LNCaP clone FGC (cell line): ENCODE data around the gene USP6.
"Not testable (repeated sequence)": the region's sequence is repeated elsewhere in the genome, so short reads cannot be mapped to it uniquely, and the experiment has no call there.

Source experiments
- DNase-seq: peaks from one replicate; pipeline ENCODE4 v3.0.0-alpha.2; 2011; ENCODE audit warnings: low read depth
- H3K4me3 ChIP-seq: 2 replicates; pipeline ENCODE4 v1.5.1; 2011; ENCODE audit warnings: mild to moderate bottlenecking, low read depth, low read length, control low read depth
- TF ChIP-seq, protein P1 (sequence below): IDR thresholded peaks from 2 replicates; pipeline ENCODE4 v1.5.1; 2012; ENCODE audit warnings: mild to moderate bottlenecking; ENCODE audit not compliant: control insufficient read depth, insufficient read depth; ENCODE audit errors: extremely low read depth

The USP6 gene

GRCh38 chr17:5203178-5203907 is 87.5 kb downstream of the USP6 start:
- H3K4me3 ChIP-seq, result no peak overlapping the region
- TF ChIP-seq, protein P1, sequence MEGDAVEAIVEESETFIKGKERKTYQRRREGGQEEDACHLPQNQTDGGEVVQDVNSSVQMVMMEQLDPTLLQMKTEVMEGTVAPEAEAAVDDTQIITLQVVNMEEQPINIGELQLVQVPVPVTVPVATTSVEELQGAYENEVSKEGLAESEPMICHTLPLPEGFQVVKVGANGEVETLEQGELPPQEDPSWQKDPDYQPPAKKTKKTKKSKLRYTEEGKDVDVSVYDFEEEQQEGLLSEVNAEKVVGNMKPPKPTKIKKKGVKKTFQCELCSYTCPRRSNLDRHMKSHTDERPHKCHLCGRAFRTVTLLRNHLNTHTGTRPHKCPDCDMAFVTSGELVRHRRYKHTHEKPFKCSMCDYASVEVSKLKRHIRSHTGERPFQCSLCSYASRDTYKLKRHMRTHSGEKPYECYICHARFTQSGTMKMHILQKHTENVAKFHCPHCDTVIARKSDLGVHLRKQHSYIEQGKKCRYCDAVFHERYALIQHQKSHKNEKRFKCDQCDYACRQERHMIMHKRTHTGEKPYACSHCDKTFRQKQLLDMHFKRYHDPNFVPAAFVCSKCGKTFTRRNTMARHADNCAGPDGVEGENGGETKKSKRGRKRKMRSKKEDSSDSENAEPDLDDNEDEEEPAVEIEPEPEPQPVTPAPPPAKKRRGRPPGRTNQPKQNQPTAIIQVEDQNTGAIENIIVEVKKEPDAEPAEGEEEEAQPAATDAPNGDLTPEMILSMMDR, result no peak
- no peak for DNase-seq

GRCh38 chr17:5203908-5204294 is 88.1 kb downstream of the USP6 start:
- no peak for DNase-seq
- TF ChIP-seq, protein P1, result no peak

DNA sequence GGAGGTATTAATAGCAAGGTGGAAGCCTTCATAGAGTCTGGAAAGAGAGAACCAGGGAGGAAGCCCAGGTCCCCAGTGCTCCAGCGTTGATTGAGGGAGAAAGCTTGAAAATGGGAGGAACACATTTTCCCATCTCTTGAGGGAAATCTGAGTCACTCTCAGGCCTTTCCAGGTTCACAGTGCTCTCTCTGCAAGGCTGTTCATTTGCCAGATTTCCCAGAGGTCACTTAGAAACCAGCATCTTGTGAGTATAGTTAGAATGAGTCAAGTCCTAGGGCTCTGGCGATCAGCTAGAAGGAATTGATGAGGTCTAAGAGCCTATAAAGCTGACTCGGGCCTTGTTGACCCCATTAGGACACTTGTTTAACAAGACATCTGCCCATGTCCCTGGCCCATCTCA is 93.6 kb downstream of the USP6 start:
- TF ChIP-seq, protein P1, result no peak
- DNase-seq, result no peak
- H3K4me3 ChIP-seq, result no peak overlapping the region

More at GRCh38 chr17:5203908-5204294, 88.1 kb downstream of the USP6 start:
- H3K4me3 ChIP-seq, result no peak overlapping the region

- DNase-seq, result no peak
- TF ChIP-seq, protein P1, result no peak
- no peak overlapping the region for H3K4me3 ChIP-seq
Measured at GRCh38 chr17:5210091-5210490, 94.3 kb downstream of the USP6 start.

- TF ChIP-seq, protein P1, result no peak
- H3K4me3 ChIP-seq, result no peak overlapping the region
- DNase-seq, result no peak
Measured at GRCh38 chr17:5210614-5211252, 94.9 kb downstream of the USP6 start.

- H3K4me3 ChIP-seq, result no peak overlapping the region
- DNase-seq, result peak; percentile 15
- TF ChIP-seq, protein P1, result no peak
Measured at GRCh38 chr17:5211458-5211857, 95.6 kb downstream of the USP6 start.

DNA sequence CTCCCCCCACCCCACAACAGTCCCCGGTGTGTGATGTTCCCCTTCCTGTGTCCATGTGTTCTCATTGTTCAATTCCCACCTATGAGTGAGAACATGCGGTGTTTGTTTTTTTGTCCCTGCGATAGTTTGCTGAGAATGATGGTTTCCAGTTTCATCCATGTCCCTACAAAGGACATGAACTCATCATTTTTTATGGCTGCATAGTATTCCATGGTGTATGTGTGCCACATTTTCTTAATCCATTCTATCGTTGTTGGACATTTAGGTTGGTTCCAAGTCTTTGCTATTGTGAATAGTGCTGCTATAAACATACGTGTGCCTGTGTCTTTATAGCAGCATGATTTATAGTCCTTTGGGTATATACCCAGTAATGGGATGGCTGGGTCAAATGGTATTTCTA is 101.7 kb downstream of the USP6 start:
- DNase-seq, H3K4me3 ChIP-seq: not testable (repeated sequence)
